NT2/D1 (cell line): ENCODE measurements around the gene NTM.
"Not testable (repeated sequence)": the region's sequence is repeated elsewhere in the genome, so short reads cannot be mapped to it uniquely, and the experiment has no call there.

ENCODE experiments used
- DNase-seq: peaks from one replicate; pipeline ENCODE4 v3.0.0-alpha.2; 2011; ENCODE audit warnings: low read depth, low spot score
- H3K27me3 ChIP-seq: 2 replicates; pipeline ENCODE4 v1.6.0; 2011; ENCODE audit warnings: mild to moderate bottlenecking; ENCODE audit not compliant: insufficient read length, insufficient read depth
- H3K36me3 ChIP-seq: 2 replicates; pipeline ENCODE4 v1.6.1; 2011; ENCODE audit warnings: mild to moderate bottlenecking, low read length, mixed read lengths; ENCODE audit not compliant: insufficient read depth, insufficient read length
- H3K4me1 ChIP-seq: 2 replicates; pipeline ENCODE4 v1.5.1; 2011; ENCODE audit not compliant: insufficient read depth, insufficient read length
- H3K4me3 ChIP-seq: 2 replicates; pipeline ENCODE4 v1.5.1; 2011; ENCODE audit warnings: low read depth; ENCODE audit not compliant: insufficient read length
- H3K9ac ChIP-seq: 2 replicates; pipeline ENCODE4 v1.6.0; 2011; ENCODE audit warnings: low read depth; ENCODE audit not compliant: insufficient read length
- H3K9me3 ChIP-seq: 2 replicates; pipeline ENCODE4 v1.5.1; 2011; ENCODE audit warnings: mild to moderate bottlenecking, low read length; ENCODE audit not compliant: insufficient read depth
- SUZ12 ChIP-seq: IDR thresholded peaks from 2 replicates; pipeline ENCODE4 v1.6.1; 2011; ENCODE audit not compliant: insufficient read length, insufficient read depth; ENCODE audit errors: extremely low read depth
- YY1 ChIP-seq: IDR thresholded peaks from 2 replicates; pipeline ENCODE4 v1.6.1; 2011; ENCODE audit not compliant: insufficient read length, insufficient read depth
- ZNF274 ChIP-seq: IDR thresholded peaks from 2 replicates; pipeline ENCODE4 v1.6.1; 2011; ENCODE audit warnings: mild to moderate bottlenecking, low read depth, low read length

NTM gene

GRCh38 chr11:131678658-131679340 is 308.4 kb downstream of the NTM start:
- Histone ChIP-seq H3K4me3 (no peak overlapping the region), H3K9me3 (no peaks in the 10 kb centered on the region), H3K27me3 (peaks cover 8% of the 10 kb centered on the region), H3K4me1 (peaks cover 7% of the 10 kb centered on the region), H3K9ac (no peak overlapping the region), H3K36me3 (no peaks in the 10 kb centered on the region)
- no peak for TF ChIP-seq YY1
- no peak for TF ChIP-seq ZNF274
- no peak for TF ChIP-seq SUZ12
- no peak for DNase-seq

GRCh38 chr11:131680448-131680847 is 310.0 kb downstream of the NTM start:
- H3K4me1 ChIP-seq = peaks cover 11% of the 10 kb centered on the region

GRCh38 chr11:131681920-131682319 is 311.5 kb downstream of the NTM start:
- TF ChIP-seq YY1 (no peak), ZNF274 (no peak), SUZ12 (no peak)

More at GRCh38 chr11:131680448-131680847, 310.0 kb downstream of the NTM start:
- H3K9ac ChIP-seq, H3K36me3 ChIP-seq, H3K27me3 ChIP-seq, H3K4me3 ChIP-seq, DNase-seq, H3K9me3 ChIP-seq: not testable (repeated sequence)

GRCh38 chr11:131682373-131683015 is 312.1 kb downstream of the NTM start:
- no peaks in the 10 kb centered on the region for H3K36me3 ChIP-seq
- no peak overlapping the region for H3K4me3 ChIP-seq
- no peak overlapping the region for H3K9ac ChIP-seq
- peaks cover 8% of the 10 kb centered on the region for H3K4me1 ChIP-seq
- no peaks in the 10 kb centered on the region for H3K27me3 ChIP-seq
- no peak for DNase-seq
- no peaks in the 10 kb centered on the region for H3K9me3 ChIP-seq
- TF ChIP-seq YY1 (no peak), SUZ12 (no peak), ZNF274 (no peak)

More at GRCh38 chr11:131681920-131682319, 311.5 kb downstream of the NTM start:
- H3K27me3 ChIP-seq = peaks cover 2% of the 10 kb centered on the region
- no peaks in the 10 kb centered on the region for H3K9me3 ChIP-seq
- no peaks in the 10 kb centered on the region for H3K36me3 ChIP-seq
- peaks cover 11% of the 10 kb centered on the region for H3K4me1 ChIP-seq
- no peak overlapping the region for H3K4me3 ChIP-seq
- no peak for DNase-seq
- H3K9ac ChIP-seq = no peak overlapping the region

- H3K9ac ChIP-seq = no peak overlapping the region
Measured at GRCh38 chr11:131683131-131683530, 312.7 kb downstream of the NTM start.

GRCh38 chr11:131683666-131684065 is 313.3 kb downstream of the NTM start:
- DNase-seq = no peak
- no peaks in the 10 kb centered on the region for H3K9me3 ChIP-seq
- H3K27me3 ChIP-seq = peaks cover 6% of the 10 kb centered on the region
- no peak overlapping the region for H3K9ac ChIP-seq
- H3K36me3 ChIP-seq = no peaks in the 10 kb centered on the region
- H3K4me1 ChIP-seq = peaks cover 5% of the 10 kb centered on the region
- H3K4me3 ChIP-seq = no peak overlapping the region
- no peak for TF ChIP-seq YY1
- TF ChIP-seq ZNF274 = no peak
- TF ChIP-seq SUZ12 = no peak

More at GRCh38 chr11:131683131-131683530, 312.7 kb downstream of the NTM start:
- DNase-seq = no peak
- Histone ChIP-seq H3K4me3 (no peak overlapping the region), H3K36me3 (no peaks in the 10 kb centered on the region), H3K27me3 (peaks cover under 1% of the 10 kb centered on the region), H3K4me1 (peaks cover 8% of the 10 kb centered on the region), H3K9me3 (no peaks in the 10 kb centered on the region)
- no peak for TF ChIP-seq ZNF274
- TF ChIP-seq YY1 = no peak
- no peak for TF ChIP-seq SUZ12

- TF ChIP-seq ZNF274 (no peak), SUZ12 (no peak), YY1 (no peak)
Measured at GRCh38 chr11:131684111-131685060, 314.0 kb downstream of the NTM start.

More at GRCh38 chr11:131684111-131685060, 314.0 kb downstream of the NTM start:
- Histone ChIP-seq H3K27me3 (peaks cover 13% of the 10 kb centered on the region), H3K9ac (no peak overlapping the region), H3K4me3 (no peak overlapping the region), H3K36me3 (no peaks in the 10 kb centered on the region), H3K4me1 (peaks cover 5% of the 10 kb centered on the region), H3K9me3 (no peaks in the 10 kb centered on the region)
- no peak for DNase-seq
